ENCODE results near the gene MARCHF3. TPM values are rescaled to one million over a fixed set of nuclear protein-coding genes. Genes with fewer than 3 reads are reported as not detected.

The MARCHF3 gene
- total RNA-seq, 4 donors from 2014 or later, result 1.5 to 12.8 (median 6.0) TPM

GRCh38 chr5:126971455-126972031 is 58.8 kb downstream of the MARCHF3 start:
- Histone ChIP-seq H3K9me3 (no peaks in the 10 kb centered on the region), H3K4me3 (no peak overlapping the region), H3K27ac (no peak overlapping the region), H3K36me3 (no peaks in the 10 kb centered on the region), H3K4me1 (peaks cover 0 to 15% (median 8%) of the 10 kb centered on the region in 3 donors), H3K27me3 (no peaks in the 10 kb centered on the region)
- 77 to 92% methylated on average over 1 of the region's 1 CpG for WGBS, 2 donors (ENCODE audit: low coverage in 1 of 2)
- TF ChIP-seq POLR2A (IDR thresholded peaks at IDR 0.05) (no peak), CTCF (IDR thresholded peaks at IDR 0.05) (no peak), POLR2AphosphoS5 (IDR thresholded peaks at IDR 0.05) (no peak), EP300 (IDR thresholded peaks at IDR 0.05) (no peak)
- ATAC-seq, result no peak

- H3K36me3 ChIP-seq, result no peaks in the 10 kb centered on the region
- peaks cover 0 to 15% (median 8%) of the 10 kb centered on the region in 3 donors for H3K4me1 ChIP-seq
- H3K4me3 ChIP-seq, result no peak overlapping the region
- TF ChIP-seq POLR2AphosphoS5 (IDR thresholded peaks at IDR 0.05), result no peak
- TF ChIP-seq POLR2A (IDR thresholded peaks at IDR 0.05), result no peak
- no peak for TF ChIP-seq CTCF (IDR thresholded peaks at IDR 0.05)
- no peak for TF ChIP-seq EP300 (IDR thresholded peaks at IDR 0.05)
- 39 to 70% methylated on average over 2 of the region's 2 CpGs for WGBS, 2 donors (ENCODE audit: low coverage in 1 of 2)
- H3K27me3 ChIP-seq, result no peaks in the 10 kb centered on the region
- no peaks in the 10 kb centered on the region for H3K9me3 ChIP-seq
- ATAC-seq, result no peak
- H3K27ac ChIP-seq, result no peak overlapping the region
Measured at GRCh38 chr5:126970517-126971017, 59.8 kb downstream of the MARCHF3 start.

- 100% methylated on average over 2 of the region's 2 CpGs; no CpG with 5 or more reads in 1 of the 2 donors for WGBS, 2 donors (ENCODE audit: low coverage in 1 of 2)
- H3K4me3 ChIP-seq, result no peak overlapping the region
- H3K27ac ChIP-seq, result no peak overlapping the region
- no peak for TF ChIP-seq EP300 (IDR thresholded peaks at IDR 0.05)
- TF ChIP-seq POLR2AphosphoS5 (IDR thresholded peaks at IDR 0.05), result no peak
- TF ChIP-seq CTCF (IDR thresholded peaks at IDR 0.05), result no peak
- no peak for TF ChIP-seq POLR2A (IDR thresholded peaks at IDR 0.05)
- H3K9me3 ChIP-seq, result no peaks in the 10 kb centered on the region
- no peaks in the 10 kb centered on the region for H3K27me3 ChIP-seq
- no peaks in the 10 kb centered on the region for H3K36me3 ChIP-seq
- no peak for ATAC-seq
- H3K4me1 ChIP-seq, result peaks cover 0 to 15% (median 8%) of the 10 kb centered on the region in 3 donors
Measured at GRCh38 chr5:126969548-126969947, 60.8 kb downstream of the MARCHF3 start.

- ATAC-seq, result no peak
Measured at GRCh38 chr5:126967808-126968466, 62.4 kb downstream of the MARCHF3 start.

More at GRCh38 chr5:126967808-126968466, 62.4 kb downstream of the MARCHF3 start:
- Histone ChIP-seq H3K27me3 (no peaks in the 10 kb centered on the region), H3K4me1 (peaks cover 0 to 15% (median 8%) of the 10 kb centered on the region in 3 donors), H3K9me3 (no peaks in the 10 kb centered on the region), H3K27ac (no peak overlapping the region), H3K4me3 (no peak overlapping the region), H3K36me3 (no peaks in the 10 kb centered on the region)
- 78 to 86% methylated on average over 1 to 2 of the region's 2 CpGs for WGBS, 2 donors (ENCODE audit: low coverage in 1 of 2)
- TF ChIP-seq POLR2AphosphoS5 (IDR thresholded peaks at IDR 0.05), result no peak
- no peak for TF ChIP-seq POLR2A (IDR thresholded peaks at IDR 0.05)
- no peak for TF ChIP-seq CTCF (IDR thresholded peaks at IDR 0.05)
- TF ChIP-seq EP300 (IDR thresholded peaks at IDR 0.05), result no peak

All from gastroesophageal sphincter (tissue), 4 donors.